ENCODE results near the gene TMEM242. TPM values are rescaled to one million over a fixed set of nuclear protein-coding genes. Genes with fewer than 3 reads are reported as not detected.

TMEM242 gene
- total and polyA plus RNA-seq, 7 donors = 1.8 to 10.0 (median 6.9) TPM

GRCh38 chr6:157366648-157367047, 43.3 kb upstream of the TMEM242 start:
- Histone ChIP-seq H3K27ac (no peak overlapping the region), H3K4me1 (no peaks in the 10 kb centered on the region), H3K4me3 (no peak overlapping the region), H3K9me3 (no peaks in the 10 kb centered on the region), H3K27me3 (peaks cover 0 to 9% (median 0%) of the 10 kb centered on the region in 3 donors), H3K36me3 (no peaks in the 10 kb centered on the region)
- TF ChIP-seq CTCF (IDR thresholded peaks at IDR 0.05) (no peak), EP300 (IDR thresholded peaks at IDR 0.05) (no peak)
- intact Hi-C loops (cut with DNase I) = no loop called here
- WGBS, 2 donors = 92 to 95% methylated on average over 11 of the region's 11 CpGs
- no peak for DNase-seq

- peaks cover 0 to 9% (median 0%) of the 10 kb centered on the region in 3 donors for H3K27me3 ChIP-seq
- H3K4me3 ChIP-seq = no peak overlapping the region
- DNase-seq = no peak
- TF ChIP-seq EP300 (IDR thresholded peaks at IDR 0.05) = no peak
- no peak for TF ChIP-seq POLR2A (IDR thresholded peaks at IDR 0.05)
- no peak for TF ChIP-seq CTCF (IDR thresholded peaks at IDR 0.05)
- TF ChIP-seq POLR2AphosphoS5 (IDR thresholded peaks at IDR 0.05) = no peak
- no peaks in the 10 kb centered on the region for H3K36me3 ChIP-seq
- no peak overlapping the region for H3K27ac ChIP-seq
- H3K9me3 ChIP-seq = no peaks in the 10 kb centered on the region
- WGBS, 2 donors = 94 to 97% methylated on average over 1 of the region's 1 CpG
- no peaks in the 10 kb centered on the region for H3K4me1 ChIP-seq
- intact Hi-C loops (cut with DNase I) = no loop called here
Observed at GRCh38 chr6:157364705-157365104, 41.4 kb upstream of the TMEM242 start.

GRCh38 chr6:157361886-157362285, 38.6 kb upstream of the TMEM242 start:
- Histone ChIP-seq H3K4me3 (no peak overlapping the region), H3K27me3 (peaks cover 0 to 9% (median 0%) of the 10 kb centered on the region in 3 donors), H3K4me1 (no peaks in the 10 kb centered on the region), H3K27ac (no peak overlapping the region), H3K36me3 (no peaks in the 10 kb centered on the region), H3K9me3 (no peaks in the 10 kb centered on the region)
- no peak for TF ChIP-seq POLR2A (IDR thresholded peaks at IDR 0.05)
- TF ChIP-seq CTCF (IDR thresholded peaks at IDR 0.05) = no peak
- TF ChIP-seq EP300 (IDR thresholded peaks at IDR 0.05) = no peak
- TF ChIP-seq POLR2AphosphoS5 (IDR thresholded peaks at IDR 0.05) = no peak
- WGBS, 2 donors = 62 to 72% methylated on average over 3 of the region's 3 CpGs
- intact Hi-C loops (cut with DNase I) = no loop called here
- DNase-seq = no peak

GRCh38 chr6:157358287-157358686, 35.0 kb upstream of the TMEM242 start:
- Histone ChIP-seq H3K9me3 (no peaks in the 10 kb centered on the region), H3K36me3 (no peaks in the 10 kb centered on the region), H3K27ac (no peak overlapping the region), H3K4me3 (no peak overlapping the region), H3K27me3 (no peaks in the 10 kb centered on the region), H3K4me1 (no peaks in the 10 kb centered on the region)
- TF ChIP-seq CTCF (IDR thresholded peaks at IDR 0.05) = no peak
- no peak for TF ChIP-seq POLR2AphosphoS5 (IDR thresholded peaks at IDR 0.05)
- no peak for TF ChIP-seq EP300 (IDR thresholded peaks at IDR 0.05)
- TF ChIP-seq POLR2A (IDR thresholded peaks at IDR 0.05) = no peak
- 87 to 89% methylated on average over 8 of the region's 8 CpGs for WGBS, 2 donors
- intact Hi-C loops (cut with DNase I) = no loop called here
- DNase-seq = no peak

- no peak overlapping the region for H3K4me3 ChIP-seq
- no peak overlapping the region for H3K27ac ChIP-seq
- TF ChIP-seq POLR2A (IDR thresholded peaks at IDR 0.05) (no peak), POLR2AphosphoS5 (IDR thresholded peaks at IDR 0.05) (no peak), CTCF (IDR thresholded peaks at IDR 0.05) (no peak), EP300 (IDR thresholded peaks at IDR 0.05) (no peak)
- DNase-seq = no peak
- intact Hi-C loops (cut with DNase I) = no loop called here
- H3K9me3 ChIP-seq = peaks cover 0 to 4% (median 0%) of the 10 kb centered on the region in 4 donors
- H3K36me3 ChIP-seq = no peaks in the 10 kb centered on the region
- no peaks in the 10 kb centered on the region for H3K4me1 ChIP-seq
- no peaks in the 10 kb centered on the region for H3K27me3 ChIP-seq
- WGBS, 2 donors = 90 to 96% methylated on average over 2 of the region's 2 CpGs
Observed at GRCh38 chr6:157346373-157346772, 23.1 kb upstream of the TMEM242 start.
